Heart left ventricle (tissue), 16 donors: ENCODE measurements around the gene ZNF362. TPM values are rescaled to one million over a fixed set of nuclear protein-coding genes. Genes with fewer than 3 reads are reported as not detected.

ENCODE experiments used
- ATAC-seq, 4 donors: fragments of 200-7000 bp; cut with Tn5 transposase; one replicate each; pipeline ENCODE4 v1.9.1; 2020 to 2022; ENCODE audit warnings: moderate library complexity in 4 of 4, mild to moderate bottlenecking in 3 of 4, moderate number of reproducible peaks in 1 of 4
- DNase-seq, 5 donors: peaks; one replicate each; pipeline ENCODE4 v3.0.0-alpha.2; 2020
- H3K27ac ChIP-seq, 12 donors: fragments of 200-600 bp; sonication (generic) in 4 of 12; one replicate each; pipeline versions ENCODE4 v1.5.0 to v1.8.0; 2016 to 2022; ENCODE audit warnings: mild to moderate bottlenecking in 2 of 12
- H3K27me3 ChIP-seq, 9 donors: fragments of 200-600 bp; sonication (generic) in 2 of 9; one replicate each; pipeline versions ENCODE4 v1.5.1 to v1.8.0; 2016 to 2022; ENCODE audit warnings: mild to moderate bottlenecking in 3 of 9
- H3K36me3 ChIP-seq, 9 donors: fragments of 200-600 bp; sonication (generic) in 2 of 9; one replicate each; pipeline versions ENCODE4 v1.5.0 to v1.8.0; 2018 to 2022; ENCODE audit warnings: mild to moderate bottlenecking in 2 of 9
- H3K4me1 ChIP-seq, 12 donors: fragments of 200-600 bp; sonication (generic) in 4 of 12; one replicate each; pipeline versions ENCODE4 v1.5.0 to v1.8.0; 2016 to 2022; ENCODE audit warnings: mild to moderate bottlenecking in 3 of 12
- H3K4me3 ChIP-seq, 12 donors: fragments of 200-600 bp; sonication (generic) in 4 of 12; one replicate each; pipeline versions ENCODE4 v1.5.0 to v1.8.0; 2017 to 2022; ENCODE audit warnings: mild to moderate bottlenecking in 9 of 12, moderate library complexity in 4 of 12
- H3K9me3 ChIP-seq, 12 donors: fragments of 200-600 bp; sonication (generic) in 4 of 12; one replicate each; pipeline versions ENCODE4 v1.5.0 to v1.8.0; 2016 to 2022; ENCODE audit warnings: mild to moderate bottlenecking in 1 of 12
- CTCF ChIP-seq, 12 donors: fragments of 200-600 bp; sonication (generic) in 4 of 12; IDR thresholded peaks; one replicate each; pipeline versions ENCODE4 v1.5.0 to v1.8.0; 2018 to 2022; ENCODE audit warnings: antibody characterized with exemption in 12 of 12, mild to moderate bottlenecking in 5 of 12
- POLR2A ChIP-seq, 2 donors: fragments of 450-650 bp; IDR thresholded peaks; one replicate each; pipeline ENCODE4 v1.6.1; 2017; ENCODE audit warnings: antibody characterized with exemption in 2 of 2, mild to moderate bottlenecking in 2 of 2, moderate library complexity in 2 of 2
- WGBS, 4 donors: extraction: QIAGEN DNeasy Blood & Tissue Kit in 2 of 4; methylation state at CpG; one replicate each; pipeline versions ENCODE4 v1.1.5 to v1.1.7; 2013 to 2018; 5-methylcytosine and 5-hydroxymethylcytosine counted together
- intact Hi-C, 10 donors: fragments of 100-400 bp; cut with DNase I; formaldehyde crosslinking; loops; one replicate each; pipeline versions ENCODE4 v1.11.1 to v1.14.2; 2022
- polyA plus RNA-seq, 2 donors: library from polyadenylated mRNA; stranded (reverse); fragments of 200-250 nt; gene quantifications; one replicate each; pipeline ENCODE4 v1.2.3, GENCODE V29; 2013
- total RNA-seq, 9 donors: library from RNA; depleted of rRNA in 2 of 9; stranded (reverse); fragments of >200 nt in 2 of 9; fragmentation: NEBNext Ultra II Directional in 3 of 9; extraction: Animal tissue kit (Norgen Biotek cat#: 25700) in 3 of 9; gene quantifications; one replicate each; pipeline versions ENCODE4 v1.1.0 to v1.2.4, GENCODE V29; 2016 to 2023
- donor health status: ischemic (EF 13 %, LVEDD 7.1; RV severe dilation, severe dysfunction).
- donor health status: healthy with polysubstance abuse.
- donor health status: DM: no; HTN: yes; CAD: no.
- donor health status: DM: no; HTN: no; CAD: no.
- donor health status: ischemic (EF 25% LVEDD 6.9; RV normal size, moderate dysfunction).
- donor health status: ischemic (EF 25% LVEDD 5.7; RV mildly dilated, moderate dysfunction).
- donor health status: healthy.
- donor health status: DM: yes; HTN: yes; CAD: no.
- donor health status: ischemic (EF 35%, LVEDD 5.7; RV mildly dilated, moderate dysfunction).
- donor health status: nonischemic (EF 11% LVEDD 7.7; RV severe dilation, severe dysfunction).
- donor health status: DM: yes; HTN: yes; CAD: no.
- donor health status: PGD.
- donor health status: ischemic (EF 29% LVEDD 5.4; RV normal size, mild dysfunction).
- donor health status: nonischemic (EF 23%, LVEDD 6.1; RV moderate dilation, normal function).

ZNF362 gene
- total and polyA plus RNA-seq, 11 donors: 11.1 to 39.7 (median 32.5) TPM

DNA sequence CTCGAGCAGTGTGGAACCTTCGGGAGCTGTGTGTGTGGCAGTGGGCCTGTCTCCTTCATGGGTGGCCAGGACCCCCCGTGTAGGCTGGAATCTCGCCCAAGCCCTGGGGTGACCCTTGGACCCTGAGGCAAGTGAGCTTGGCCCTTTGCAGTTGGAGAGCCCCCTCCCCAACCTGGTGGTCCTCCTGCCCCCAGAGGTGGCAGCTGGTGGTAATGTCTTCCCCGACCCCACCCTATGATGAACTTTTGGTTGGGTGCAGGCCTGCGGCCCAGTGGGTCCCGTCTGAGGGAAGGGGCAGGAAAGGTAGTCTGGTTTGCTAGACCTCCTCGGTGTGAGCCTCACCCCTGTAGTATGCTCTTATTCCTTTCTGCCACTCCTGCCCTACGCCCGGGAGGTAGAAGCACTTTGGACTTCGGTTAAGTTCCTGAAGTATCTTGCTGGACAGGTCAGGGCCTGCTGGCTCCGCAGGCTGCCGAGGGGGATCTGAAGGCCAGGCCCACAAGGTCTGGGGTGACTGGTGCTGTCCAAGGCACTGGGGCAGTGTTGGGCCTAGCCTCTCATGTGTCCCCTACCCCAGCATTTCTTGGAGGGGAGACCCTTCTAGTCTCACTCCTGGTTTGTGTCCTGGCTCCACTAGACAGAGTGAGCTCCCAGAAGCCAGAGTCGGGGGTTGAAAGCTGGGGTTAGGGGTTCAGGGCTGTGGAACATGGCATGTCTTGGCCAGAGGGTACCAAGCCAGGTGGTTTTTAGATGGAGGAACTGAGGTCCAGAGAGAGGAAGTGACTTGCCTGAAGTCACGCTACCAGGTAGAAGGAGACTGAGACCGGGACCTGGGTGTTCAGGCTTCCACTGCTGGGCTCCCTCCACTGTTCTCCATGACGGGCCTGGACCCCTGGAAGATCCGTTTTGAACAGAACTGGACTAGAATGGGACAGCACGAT is 1.8 kb downstream of the ZNF362 start:
- DNase-seq: peak in 1 of 5 donors; percentile 25
- ATAC-seq: no peak
- Histone ChIP-seq H3K4me1 (peaks cover 18 to 64% (median 49%) of the 10 kb centered on the region in 12 donors), H3K9me3 (no peaks in the 10 kb centered on the region), H3K27me3 (no peaks in the 10 kb centered on the region), H3K36me3 (peaks cover 0 to 6% (median 0%) of the 10 kb centered on the region in 9 donors), H3K4me3 (peak overlapping the region; percentile 35 to 99 (median 80)), H3K27ac (peak overlapping the region in 11 of 12 donors; percentile 76 to 94 (median 88))
- intact Hi-C loops: loop anchor here in 4 of 10 donors (1.0 to 10.0 kb wide), 6 partner anchors 36 to 123 kb away; partner anchors contain the start of gene TRIM62 (in 2 of the 4)
- 32 to 41% (median 35%) methylated on average over 18 to 19 of the region's 19 CpGs for WGBS, 4 donors
- no peak for TF ChIP-seq CTCF (IDR thresholded peaks at IDR 0.05)
- TF ChIP-seq POLR2A (IDR thresholded peaks at IDR 0.05): no peak

GRCh38 chr1:33258788-33259274 is 2.5 kb downstream of the ZNF362 start:
- H3K4me3 ChIP-seq: peak overlapping the region in 4 of 12 donors; percentile 82 to 99 (median 92)
- peaks cover 18 to 72% (median 55%) of the 10 kb centered on the region in 12 donors for H3K4me1 ChIP-seq
- TF ChIP-seq POLR2A (IDR thresholded peaks at IDR 0.05): no peak
- TF ChIP-seq CTCF (IDR thresholded peaks at IDR 0.05): no peak
- 81 to 86% (median 84%) methylated on average over 2 of the region's 2 CpGs for WGBS, 4 donors
- H3K27me3 ChIP-seq: no peaks in the 10 kb centered on the region
- intact Hi-C loops: loop anchor here in 4 of 10 donors (5.0 to 10.0 kb wide), 5 partner anchors 37 to 124 kb away; partner anchors contain the start of gene TRIM62 (in 1 of the 4)
- DNase-seq: no peak
- H3K27ac ChIP-seq: peak overlapping the region in 5 of 12 donors; percentile 19 to 88 (median 79)
- ATAC-seq: no peak
- peaks cover 0 to 9% (median 0%) of the 10 kb centered on the region in 9 donors for H3K36me3 ChIP-seq
- H3K9me3 ChIP-seq: no peaks in the 10 kb centered on the region

DNA sequence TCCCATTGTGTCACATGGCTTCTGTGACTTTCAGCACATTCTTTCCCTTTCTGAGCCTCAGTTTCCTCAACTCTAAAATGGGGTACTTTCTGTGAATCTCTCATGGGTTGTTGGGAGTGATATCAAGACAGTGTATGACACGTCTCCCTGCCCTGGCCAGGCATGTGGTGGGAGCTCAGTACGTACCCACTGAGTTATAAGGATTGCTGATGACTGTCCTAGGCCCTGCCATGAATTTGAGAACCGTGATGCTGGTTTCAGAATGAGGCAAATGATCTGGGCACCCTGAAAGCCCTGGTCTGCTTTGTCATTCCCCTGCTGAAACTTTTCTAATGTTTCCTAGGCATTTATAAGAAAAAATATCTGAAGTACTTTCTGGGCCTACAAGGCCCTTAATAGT is 3.6 kb downstream of the ZNF362 start:
- whole genome bisulfite sequencing, 4 donors: 82 to 94% (median 90%) methylated on average over 3 of the region's 3 CpGs
- Histone ChIP-seq H3K27me3 (no peaks in the 10 kb centered on the region), H3K36me3 (peaks cover 0 to 9% (median 0%) of the 10 kb centered on the region in 9 donors), H3K4me1 (peaks cover 18 to 82% (median 60%) of the 10 kb centered on the region in 12 donors), H3K9me3 (no peaks in the 10 kb centered on the region), H3K4me3 (no peak overlapping the region), H3K27ac (no peak overlapping the region)
- ATAC-seq: no peak
- no peak for DNase-seq
- TF ChIP-seq CTCF (IDR thresholded peaks at IDR 0.05): no peak
- no peak for TF ChIP-seq POLR2A (IDR thresholded peaks at IDR 0.05)
- intact Hi-C loops: loop anchor here in 4 of 10 donors (5.0 to 10.0 kb wide), 5 partner anchors 37 to 125 kb away; partner anchors contain the start of gene TRIM62 (in 1 of the 4)

DNA sequence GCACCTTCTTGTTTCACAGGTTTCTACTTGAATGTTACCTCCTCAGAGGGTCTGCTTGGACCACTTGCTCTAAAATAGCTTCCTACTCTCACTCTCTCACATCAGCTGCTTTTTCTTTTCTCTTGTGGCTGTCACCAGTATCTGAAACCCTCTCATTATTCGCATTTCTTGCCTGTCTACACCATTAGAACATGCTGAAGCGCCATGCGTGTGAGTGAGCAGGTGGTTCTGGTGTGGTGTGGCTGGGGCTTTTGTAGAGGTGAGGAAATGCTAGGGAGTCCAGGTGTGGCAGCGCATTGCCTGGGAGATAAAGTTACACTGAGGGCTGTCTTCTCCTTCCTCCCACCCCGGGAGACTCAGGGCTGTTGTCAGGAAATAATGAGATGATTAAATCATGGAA is 4.1 kb downstream of the ZNF362 start:
- Histone ChIP-seq H3K36me3 (peaks cover 0 to 9% (median 0%) of the 10 kb centered on the region in 9 donors), H3K4me3 (no peak overlapping the region), H3K27me3 (no peaks in the 10 kb centered on the region), H3K27ac (peak overlapping the region in 6 of 12 donors; percentile 7 to 44 (median 15)), H3K9me3 (no peaks in the 10 kb centered on the region), H3K4me1 (peaks cover 18 to 83% (median 58%) of the 10 kb centered on the region in 12 donors)
- 74 to 90% (median 77%) methylated on average over 4 to 5 of the region's 5 CpGs for WGBS, 4 donors
- ATAC-seq (no peak), DNase-seq (no peak)
- intact Hi-C loops: no loop called here
- TF ChIP-seq CTCF (IDR thresholded peaks at IDR 0.05) (no peak), POLR2A (IDR thresholded peaks at IDR 0.05) (no peak)
